GM23248 (cell line): ENCODE measurements around the gene FUNDC2.

ENCODE experiments used
- EZH2 ChIP-seq: fragments of 200-600 bp; sonication (generic); IDR thresholded peaks from 2 replicates; pipeline ENCODE4 v1.6.1; 2018; ENCODE audit warnings: antibody characterized with exemption, mild to moderate bottlenecking; ENCODE audit not compliant: insufficient read depth, poor library complexity, severe bottlenecking
- EZH2phosphoT487 ChIP-seq: fragments of 200-600 bp; sonication (generic); IDR thresholded peaks from 2 replicates; pipeline ENCODE4 v1.6.1; 2018; ENCODE audit warnings: antibody characterized with exemption, moderate library complexity, mild to moderate bottlenecking, low read depth; ENCODE audit not compliant: insufficient read depth

DNA sequence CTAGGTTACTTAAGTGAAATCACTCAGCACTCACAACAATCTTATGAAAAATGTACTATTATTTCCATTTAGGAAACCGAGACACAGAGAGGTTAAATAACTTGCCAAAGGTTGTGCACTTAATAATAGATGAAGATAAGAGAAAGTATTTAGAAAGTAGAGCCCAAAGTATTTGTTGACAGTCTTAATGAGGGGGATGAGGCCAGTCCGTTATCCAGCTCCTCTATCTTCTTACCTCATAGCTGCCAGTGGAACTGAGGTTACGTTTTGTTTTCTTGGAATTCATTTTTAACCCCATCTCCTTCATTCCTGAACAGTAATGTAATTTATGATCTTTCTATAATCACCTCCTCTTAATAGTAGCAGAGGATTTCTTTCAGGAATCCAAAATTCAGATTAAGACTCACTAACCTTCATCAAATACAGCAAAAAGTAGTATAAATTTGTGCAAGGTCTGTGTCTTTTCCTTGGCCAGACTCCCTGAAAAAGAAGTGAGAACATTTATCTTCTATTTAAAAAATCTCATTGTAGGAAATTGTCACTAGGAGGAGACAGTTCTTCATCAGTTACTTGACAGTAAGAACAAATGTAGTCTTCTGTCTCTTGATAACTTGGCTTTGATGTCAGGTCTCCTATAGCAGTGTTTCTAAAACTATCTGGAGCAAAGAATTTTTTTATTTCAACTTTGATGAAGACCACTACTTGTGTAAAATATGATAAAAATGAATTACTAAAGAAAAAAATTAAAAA, 39.6 kb upstream of the FUNDC2 start:
- no peak for TF ChIP-seq EZH2
- TF ChIP-seq EZH2phosphoT487: no peak
